GM18517 (cell line): ENCODE data around the gene CRADD.
"Not testable (repeated sequence)": the region's sequence is repeated elsewhere in the genome, so short reads cannot be mapped to it uniquely, and the experiment has no call there.

Experiments used
- ATAC-seq: cut with Tn5 transposase; IDR thresholded peaks from one replicate; pipeline ENCODE4 v1.9.1; 2021; ENCODE audit warnings: mild to moderate bottlenecking, moderate library complexity; ENCODE audit not compliant: unreplicated experiment

CRADD gene

GRCh38 chr12:93924367-93924766 is 247.2 kb downstream of the CRADD start:
- no peak for ATAC-seq

DNA sequence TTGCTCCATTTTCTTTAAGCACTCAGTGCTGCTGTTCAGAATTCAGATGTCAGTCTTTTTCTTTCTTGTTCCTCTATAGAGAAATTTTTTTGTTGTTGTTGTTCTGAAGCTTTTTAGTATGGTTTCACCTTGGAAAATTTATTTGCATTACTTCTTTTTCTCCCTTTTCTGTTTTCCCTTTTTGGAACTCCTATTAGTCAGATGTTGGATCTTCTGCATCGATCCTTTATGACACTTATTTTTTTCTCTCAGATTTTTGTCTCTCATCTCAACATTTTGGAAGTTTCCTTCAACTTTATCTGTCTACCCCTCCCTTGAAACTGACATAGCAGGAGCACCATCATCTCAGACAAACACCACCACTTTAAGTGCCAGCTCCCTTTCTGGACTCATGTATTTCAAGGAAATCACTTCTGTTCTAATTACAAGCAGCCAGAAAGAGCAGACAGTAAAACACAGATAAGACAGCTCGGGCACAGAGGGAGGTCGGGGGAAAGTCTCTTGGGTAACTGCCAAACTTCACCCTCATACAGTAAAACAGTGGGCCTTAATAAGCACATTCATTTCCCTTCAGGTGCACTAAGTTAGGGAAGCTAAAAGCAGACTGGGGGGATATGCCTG is 248.5 kb downstream of the CRADD start:
- no peak for ATAC-seq

DNA sequence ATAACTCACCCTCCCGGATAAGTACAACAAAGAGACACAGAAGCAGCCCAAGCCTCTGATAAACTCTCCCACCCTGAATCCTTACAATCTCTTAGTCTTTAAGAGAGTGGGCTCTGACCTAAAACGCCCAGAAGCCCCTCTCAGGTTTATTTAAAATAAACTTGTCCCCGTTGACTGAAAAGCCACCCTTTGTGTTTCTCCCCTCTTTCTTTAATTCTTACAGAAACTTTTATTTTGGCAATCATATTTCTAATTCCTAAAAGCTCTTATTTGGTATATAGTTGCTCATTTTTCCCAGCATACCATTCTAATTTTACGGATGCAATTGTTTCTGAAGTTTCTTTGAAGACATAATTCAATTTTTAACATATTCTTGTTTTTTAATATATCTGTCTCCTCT is 249.1 kb downstream of the CRADD start:
- ATAC-seq = no peak

- ATAC-seq = not testable (repeated sequence)
Observed at GRCh38 chr12:93929081-93929480, 251.9 kb downstream of the CRADD start.

- ATAC-seq = no peak
Observed at GRCh38 chr12:93937812-93938211, 260.6 kb downstream of the CRADD start.

GRCh38 chr12:93938317-93938716 is 261.1 kb downstream of the CRADD start:
- ATAC-seq = no peak

- no peak for ATAC-seq
Observed at GRCh38 chr12:93938931-93939330, 261.8 kb downstream of the CRADD start.

GRCh38 chr12:93939641-93940325 is 262.6 kb downstream of the CRADD start:
- ATAC-seq = no peak

DNA sequence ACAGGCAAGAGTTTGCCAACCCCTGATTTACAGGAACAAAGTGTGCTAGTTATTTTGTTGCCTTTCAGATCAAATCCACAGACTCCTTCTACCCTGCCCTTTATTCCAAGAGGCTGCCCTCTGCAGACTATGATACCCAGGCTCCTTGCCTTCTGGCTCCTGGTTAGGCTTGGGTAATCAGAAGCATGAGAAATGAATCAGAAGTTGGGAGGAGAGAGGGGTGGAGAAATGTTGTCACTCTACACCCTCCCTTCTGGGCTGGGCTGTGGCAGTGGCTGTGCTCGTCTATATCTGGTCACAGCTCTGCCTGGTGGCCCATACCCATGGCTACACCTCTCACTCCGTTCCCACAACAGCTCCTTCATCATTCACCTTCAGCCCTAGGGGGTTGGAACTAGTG is 266.6 kb downstream of the CRADD start:
- ATAC-seq = no peak

DNA sequence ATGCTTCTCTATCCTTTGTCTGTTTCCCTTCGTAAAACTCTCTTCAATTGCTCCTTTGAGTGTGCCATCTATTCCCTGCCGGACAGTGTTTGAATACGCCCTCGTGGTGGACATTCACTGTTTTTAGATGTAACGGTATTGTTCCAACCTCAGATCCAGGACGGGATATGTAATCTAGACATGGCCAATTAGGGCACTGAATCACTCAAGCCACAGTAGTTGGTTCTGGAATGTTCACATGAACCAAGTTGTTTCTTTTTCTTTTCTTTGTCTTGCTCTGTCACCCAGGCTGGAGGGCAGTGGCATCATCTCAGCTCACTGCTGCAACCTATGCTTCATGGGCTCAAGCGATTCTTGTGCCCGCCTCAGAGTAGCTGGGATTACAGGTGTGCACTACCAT is 267.0 kb downstream of the CRADD start:
- ATAC-seq = no peak
